HepG2 (cell line): ENCODE data around the gene PPP2R5B. TPM values are rescaled to one million over a fixed set of nuclear protein-coding genes. Genes with fewer than 3 reads are reported as not detected.

ENCODE experiments used
- ADNP ChIP-seq: sonication (generic); formaldehyde crosslinking; IDR thresholded peaks from 2 replicates; pipeline ENCODE4 v1.4.0; 2020; ENCODE audit warnings: missing genetic modification reagents
- DZIP1 ChIP-seq: sonication (generic); formaldehyde crosslinking; IDR thresholded peaks from 2 replicates; pipeline ENCODE4 v1.5.0; 2020; ENCODE audit warnings: mild to moderate bottlenecking, missing genetic modification reagents
- GLMP ChIP-seq: sonication (generic); formaldehyde crosslinking; IDR thresholded peaks from 2 replicates; pipeline ENCODE4 v1.9.0; 2021; ENCODE audit warnings: missing genetic modification reagents, mild to moderate bottlenecking, borderline replicate concordance
- KDM5B ChIP-seq: sonication (generic); formaldehyde crosslinking; IDR thresholded peaks from 2 replicates; pipeline ENCODE4 v1.4.0; 2020; ENCODE audit warnings: missing genetic modification reagents, mild to moderate bottlenecking, borderline replicate concordance
- KLF16 ChIP-seq, 2 experiments: sonication (generic) in 1 of 2; formaldehyde crosslinking in 1 of 2; IDR thresholded peaks; 2 replicates each; pipeline versions ENCODE4 v1.6.1 to v1.8.0; 2016 to 2023; ENCODE audit warnings: missing genetic modification reagents in 2 of 2, missing compliant biosample characterization in 1 of 2
- NR2F2 ChIP-seq: IDR thresholded peaks from 2 replicates; pipeline ENCODE4 v1.6.1; 2012; ENCODE audit warnings: low read depth, inconsistent platforms, borderline replicate concordance
- PAXIP1 ChIP-seq: sonication (generic); formaldehyde crosslinking; conservative IDR thresholded peaks from 2 replicates; pipeline ENCODE4 v1.4.0; 2020; ENCODE audit warnings: mild to moderate bottlenecking, missing genetic modification reagents, moderate library complexity
- RBFOX2 ChIP-seq: fragments of 200-400 bp; formaldehyde crosslinking; IDR thresholded peaks from 2 replicates; pipeline ENCODE4 v1.6.1; 2017; ENCODE audit warnings: low read depth, mild to moderate bottlenecking, low read length
- SATB2 ChIP-seq: sonication (generic); formaldehyde crosslinking; IDR thresholded peaks from 2 replicates; pipeline ENCODE4 v1.5.0; 2020; ENCODE audit warnings: missing genetic modification reagents
- SRF ChIP-seq: IDR thresholded peaks from 2 replicates; pipeline ENCODE4 v1.6.1; 2011; ENCODE audit warnings: mild to moderate bottlenecking, low read depth, low read length, moderate library complexity
- ZBTB21 ChIP-seq: sonication (generic); formaldehyde crosslinking; IDR thresholded peaks from 2 replicates; pipeline ENCODE4 v1.4.0; 2020; ENCODE audit warnings: missing genetic modification reagents
- ZNF33A ChIP-seq: sonication (generic); formaldehyde crosslinking; IDR thresholded peaks from 2 replicates; pipeline ENCODE4 v1.5.1; 2020; ENCODE audit warnings: missing genetic modification reagents, mild to moderate bottlenecking, moderate library complexity, borderline replicate concordance
- ZNF362 ChIP-seq: sonication (generic); formaldehyde crosslinking; IDR thresholded peaks from 2 replicates; pipeline ENCODE4 v1.4.0; 2020; ENCODE audit warnings: missing genetic modification reagents, mild to moderate bottlenecking, borderline replicate concordance
- ZNF674 ChIP-seq: sonication (generic); formaldehyde crosslinking; IDR thresholded peaks from 2 replicates; pipeline ENCODE4 v1.5.0; 2020; ENCODE audit warnings: low read depth, mild to moderate bottlenecking, missing genetic modification reagents
- ZNF749 ChIP-seq: sonication (generic); formaldehyde crosslinking; IDR thresholded peaks from 2 replicates; pipeline ENCODE4 v1.8.0; 2022; ENCODE audit warnings: mild to moderate bottlenecking, missing genetic modification reagents, moderate library complexity, borderline replicate concordance
- polyA plus RNA-seq, 8 experiments: library from polyadenylated mRNA; depleted of rRNA in 3 of 8; stranded (reverse) in 7 of 8; unstranded in 1 of 8; fragments of >200 nt; fragmentation: Illumina TruSeq in 4 of 8; extraction: Trizol in 4 of 8; gene quantifications; 2 replicates each; pipeline versions ENCODE4 v1.2.1 to v1.2.3, GENCODE V29; 2011 to 2016; ENCODE audit warnings: low read depth in 4 of 8, missing spikeins in 1 of 8, mixed read lengths in 1 of 8; ENCODE audit not compliant: insufficient read depth in 1 of 8
- total RNA-seq, 5 experiments: library from RNA; depleted of rRNA; stranded (reverse); fragments of >200 nt; fragmentation: Illumina TruSeq; extraction: Trizol; gene quantifications; 2 replicates each; pipeline ENCODE4 v1.2.3, GENCODE V29; 2016; ENCODE audit warnings: low read depth in 1 of 5
- TF ChIP-seq, protein P1 (sequence below): sonication (generic); formaldehyde crosslinking; IDR thresholded peaks from 2 replicates; pipeline ENCODE4 v1.5.1; 2020; ENCODE audit warnings: mild to moderate bottlenecking, moderate library complexity, missing genetic modification reagents

PPP2R5B gene
- total and polyA plus RNA-seq, 2 of the 13 experiments (the other 11 are each of a cell fraction or from before 2014, with no cell fraction given), result 2.3 to 8.3 TPM

- peak; percentile 31; the same call in 1 of the 2 replicates for TF ChIP-seq ZNF362
- TF ChIP-seq KLF16 (CRISPR knock-in tag; IDR thresholded peaks at IDR 0.05), result no peak; a peak in 1 of 4 replicates
- TF ChIP-seq GLMP (CRISPR knock-in tag), result no peak
- 0 out of 2 replicates have a peak, but pooled peaks have one; percentile 6 for TF ChIP-seq SRF
- TF ChIP-seq ZNF33A (CRISPR knock-in tag), result no peak
- TF ChIP-seq ZNF674, result no peak
- TF ChIP-seq PAXIP1 (CRISPR knock-in tag), result peak; percentile 84
- no peak for TF ChIP-seq SATB2 (CRISPR knock-in tag)
- TF ChIP-seq DZIP1 (CRISPR knock-in tag), result no peak
- no peak for TF ChIP-seq KDM5B
- TF ChIP-seq ZBTB21 (CRISPR knock-in tag), result 0 out of 2 replicates have a peak, but pooled peaks have one; percentile 27
- TF ChIP-seq, protein P1, sequence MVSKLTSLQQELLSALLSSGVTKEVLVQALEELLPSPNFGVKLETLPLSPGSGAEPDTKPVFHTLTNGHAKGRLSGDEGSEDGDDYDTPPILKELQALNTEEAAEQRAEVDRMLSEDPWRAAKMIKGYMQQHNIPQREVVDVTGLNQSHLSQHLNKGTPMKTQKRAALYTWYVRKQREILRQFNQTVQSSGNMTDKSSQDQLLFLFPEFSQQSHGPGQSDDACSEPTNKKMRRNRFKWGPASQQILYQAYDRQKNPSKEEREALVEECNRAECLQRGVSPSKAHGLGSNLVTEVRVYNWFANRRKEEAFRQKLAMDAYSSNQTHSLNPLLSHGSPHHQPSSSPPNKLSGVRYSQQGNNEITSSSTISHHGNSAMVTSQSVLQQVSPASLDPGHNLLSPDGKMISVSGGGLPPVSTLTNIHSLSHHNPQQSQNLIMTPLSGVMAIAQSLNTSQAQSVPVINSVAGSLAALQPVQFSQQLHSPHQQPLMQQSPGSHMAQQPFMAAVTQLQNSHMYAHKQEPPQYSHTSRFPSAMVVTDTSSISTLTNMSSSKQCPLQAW, result peak; percentile 82
- TF ChIP-seq ADNP, result 0 out of 2 replicates have a peak, but pooled peaks have one; percentile 70
- TF ChIP-seq NR2F2, result peak; percentile 93
- TF ChIP-seq RBFOX2, result peak; percentile 46
- TF ChIP-seq ZNF749 (CRISPR knock-in tag), result 0 out of 2 replicates have a peak, but pooled peaks have one; percentile 56
Measured at GRCh38 chr11:64894070-64894811, 30.2 kb upstream of the PPP2R5B start (continued).
